ENCODE results near the gene MAST4. TPM values are rescaled to one million over a fixed set of nuclear protein-coding genes. Genes with fewer than 3 reads are reported as not detected.
A peak's percentile ranks its signal among the peaks of the same experiment; 100 is the strongest.

The MAST4 gene
- total RNA-seq, 1 experiment from 2014 or later, result 26.5 TPM

DNA sequence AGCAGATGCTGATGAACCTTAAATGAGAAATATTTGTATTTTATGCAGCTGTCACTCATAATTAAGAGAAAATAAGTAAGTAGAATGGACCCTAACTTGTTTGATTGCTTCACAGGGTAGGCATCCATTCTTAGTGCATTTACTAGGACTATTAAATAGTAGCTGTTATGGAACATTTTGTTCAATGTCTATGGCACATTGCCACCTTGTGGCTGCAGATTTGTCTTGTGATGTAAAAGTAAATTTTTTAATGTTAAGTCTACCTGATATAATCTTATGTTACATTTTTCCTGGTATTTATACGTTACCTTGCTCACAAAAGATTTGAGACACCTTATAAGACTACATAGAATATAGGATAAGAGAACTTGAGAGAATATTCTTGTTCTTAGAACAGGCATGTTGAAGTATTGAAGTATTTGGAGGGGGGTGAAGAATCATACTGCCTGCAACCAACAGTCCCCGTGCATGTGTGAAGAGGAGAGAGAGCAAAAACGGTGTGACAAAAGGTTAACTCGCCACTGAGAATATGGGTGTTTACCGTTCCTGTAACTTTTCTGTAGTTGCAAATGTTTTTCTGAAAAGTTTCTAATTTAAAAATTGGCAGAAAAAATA, 161.1 kb downstream of the MAST4 start:
- H3K27me3 Mint-ChIP-seq (ENCODE audit: insufficient read depth, unreplicated experiment), result peaks cover 69% of the 10 kb centered on the region
- no peaks in the 10 kb centered on the region for H3K9me3 Mint-ChIP-seq (ENCODE audit: unreplicated experiment)
- H3K36me3 Mint-ChIP-seq (ENCODE audit: insufficient read depth, unreplicated experiment), result no peaks in the 10 kb centered on the region
- no peaks in the 10 kb centered on the region for H3K4me1 Mint-ChIP-seq (ENCODE audit: insufficient read depth, unreplicated experiment)
- ChIA-PET CTCF (interaction anchor here (0.5 to 5.2 kb wide), 27 partner anchors 8 to 601 kb away, joined by 3 to 167 read pairs (median 3); no protein-coding TSS in a partner anchor), POLR2A (interaction anchor here (0.7 to 1.7 kb wide), 3 partner anchors 159 to 451 kb away, joined by 4 to 13 read pairs (median 10); no protein-coding TSS in a partner anchor)
- H3K4me3 Mint-ChIP-seq (ENCODE audit: unreplicated experiment), result no peak overlapping the region
- DNase-seq (ENCODE audit: unreplicated experiment), result peak; percentile 68
- intact Hi-C loops (cut with micrococcal nuclease), result loop anchor here (1.0 to 10.0 kb wide), 3 partner anchors 450 to 583 kb away; no protein-coding TSS in a partner anchor
- H3K27ac Mint-ChIP-seq (ENCODE audit: low read depth, unreplicated experiment), result no peak overlapping the region
- no TSS peak for BruUV-seq (replicated peaks)
- TF ChIP-seq, protein P1, sequence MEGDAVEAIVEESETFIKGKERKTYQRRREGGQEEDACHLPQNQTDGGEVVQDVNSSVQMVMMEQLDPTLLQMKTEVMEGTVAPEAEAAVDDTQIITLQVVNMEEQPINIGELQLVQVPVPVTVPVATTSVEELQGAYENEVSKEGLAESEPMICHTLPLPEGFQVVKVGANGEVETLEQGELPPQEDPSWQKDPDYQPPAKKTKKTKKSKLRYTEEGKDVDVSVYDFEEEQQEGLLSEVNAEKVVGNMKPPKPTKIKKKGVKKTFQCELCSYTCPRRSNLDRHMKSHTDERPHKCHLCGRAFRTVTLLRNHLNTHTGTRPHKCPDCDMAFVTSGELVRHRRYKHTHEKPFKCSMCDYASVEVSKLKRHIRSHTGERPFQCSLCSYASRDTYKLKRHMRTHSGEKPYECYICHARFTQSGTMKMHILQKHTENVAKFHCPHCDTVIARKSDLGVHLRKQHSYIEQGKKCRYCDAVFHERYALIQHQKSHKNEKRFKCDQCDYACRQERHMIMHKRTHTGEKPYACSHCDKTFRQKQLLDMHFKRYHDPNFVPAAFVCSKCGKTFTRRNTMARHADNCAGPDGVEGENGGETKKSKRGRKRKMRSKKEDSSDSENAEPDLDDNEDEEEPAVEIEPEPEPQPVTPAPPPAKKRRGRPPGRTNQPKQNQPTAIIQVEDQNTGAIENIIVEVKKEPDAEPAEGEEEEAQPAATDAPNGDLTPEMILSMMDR (IDR thresholded peaks at IDR 0.05; ENCODE audit: unreplicated experiment), result peak; percentile 49

DNA sequence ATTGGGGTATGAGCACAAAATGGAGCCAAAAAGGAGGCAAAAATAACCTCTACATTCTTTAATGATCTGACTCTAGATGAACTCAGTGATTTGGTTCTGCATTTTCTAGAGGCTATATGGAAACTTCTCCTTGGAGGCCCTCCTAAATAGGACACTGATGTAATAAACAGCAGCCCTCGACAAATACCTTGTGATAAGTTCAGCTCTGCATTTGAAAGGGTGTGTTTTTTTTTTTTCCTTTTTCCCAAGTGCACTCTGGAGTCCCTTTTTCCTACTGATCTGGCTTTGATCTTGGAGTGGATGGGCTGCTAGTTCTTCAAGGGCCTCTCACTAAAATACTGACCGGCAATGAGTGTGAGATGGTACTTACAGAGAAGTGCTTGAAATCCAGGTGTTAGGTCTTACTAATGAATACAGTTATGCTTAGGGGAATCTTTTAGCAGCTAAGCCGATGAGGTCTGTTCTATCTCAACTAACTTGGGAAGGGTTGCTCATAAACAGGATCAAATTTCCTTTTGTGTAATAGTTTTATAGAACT, 161.7 kb downstream of the MAST4 start:
- H3K36me3 Mint-ChIP-seq (ENCODE audit: insufficient read depth, unreplicated experiment), result no peaks in the 10 kb centered on the region
- no TSS peak for BruUV-seq (replicated peaks)
- ChIA-PET POLR2A (interaction anchor here (1.2 to 1.7 kb wide), 2 partner anchors 449 to 451 kb away, joined by 10 to 13 read pairs; no protein-coding TSS in a partner anchor), CTCF (interaction anchor here (0.6 to 5.2 kb wide), 12 partner anchors 10 to 516 kb away, joined by 3 to 167 read pairs (median 4); no protein-coding TSS in a partner anchor)
- intact Hi-C loops (cut with micrococcal nuclease), result loop anchor here (1.0 to 10.0 kb wide), 3 partner anchors 451 to 583 kb away; no protein-coding TSS in a partner anchor
- H3K27me3 Mint-ChIP-seq (ENCODE audit: insufficient read depth, unreplicated experiment), result peaks cover 65% of the 10 kb centered on the region
- H3K4me3 Mint-ChIP-seq (ENCODE audit: unreplicated experiment), result no peak overlapping the region
- no peaks in the 10 kb centered on the region for H3K9me3 Mint-ChIP-seq (ENCODE audit: unreplicated experiment)
- H3K4me1 Mint-ChIP-seq (ENCODE audit: insufficient read depth, unreplicated experiment), result no peaks in the 10 kb centered on the region
- TF ChIP-seq, protein P1 (IDR thresholded peaks at IDR 0.05; ENCODE audit: unreplicated experiment), result no peak
- no peak overlapping the region for H3K27ac Mint-ChIP-seq (ENCODE audit: low read depth, unreplicated experiment)
- no peak for DNase-seq (ENCODE audit: unreplicated experiment)

DNA sequence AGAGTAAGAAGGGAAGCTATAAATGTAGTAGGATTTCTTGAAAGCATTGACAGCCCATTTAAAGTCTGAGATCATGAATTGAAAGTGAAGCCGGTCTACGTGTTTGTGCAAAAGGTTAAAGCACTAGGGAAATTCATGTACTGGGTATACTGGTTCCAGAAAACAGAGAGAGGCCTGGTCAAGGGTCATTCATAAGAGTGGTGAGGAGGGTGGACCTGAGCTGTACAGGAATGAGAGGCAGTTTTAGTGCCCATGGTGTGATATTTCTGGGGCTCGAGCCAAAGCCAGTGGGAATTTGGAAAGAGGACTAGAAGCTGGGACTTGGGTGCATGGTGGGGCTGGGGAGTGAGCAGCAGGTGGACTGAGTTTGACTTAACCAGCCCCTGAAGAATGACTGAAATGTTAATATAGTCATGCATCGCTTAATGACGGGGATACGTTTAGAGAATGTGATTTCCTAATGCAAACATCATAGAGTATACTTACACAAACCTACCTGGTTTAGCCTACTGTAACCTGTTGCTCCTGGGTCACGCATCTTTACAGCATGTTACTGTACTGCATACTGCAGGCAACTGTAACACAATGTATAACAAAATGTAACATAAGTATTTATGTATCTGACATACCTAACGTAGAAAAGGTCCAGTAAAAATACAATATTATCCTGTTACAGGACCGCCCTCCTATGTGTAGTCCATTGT, 173.0 kb downstream of the MAST4 start:
- CTCF ChIA-PET, result interaction anchor here (0.9 to 1.0 kb wide), 2 partner anchors 463 kb away, joined by 3 read pairs; no protein-coding TSS in a partner anchor

More for the DNA sequence above, 173.0 kb downstream of the MAST4 start:
- no peak for DNase-seq (ENCODE audit: unreplicated experiment)
- H3K27me3 Mint-ChIP-seq (ENCODE audit: insufficient read depth, unreplicated experiment), result peaks cover 20% of the 10 kb centered on the region
- no TSS peak for BruUV-seq (replicated peaks)
- no peaks in the 10 kb centered on the region for H3K4me1 Mint-ChIP-seq (ENCODE audit: insufficient read depth, unreplicated experiment)
- no peak overlapping the region for H3K27ac Mint-ChIP-seq (ENCODE audit: low read depth, unreplicated experiment)
- TF ChIP-seq, protein P1 (IDR thresholded peaks at IDR 0.05; ENCODE audit: unreplicated experiment), result no peak
- intact Hi-C loops (cut with micrococcal nuclease), result no loop called here
- no peak overlapping the region for H3K4me3 Mint-ChIP-seq (ENCODE audit: unreplicated experiment)
- H3K9me3 Mint-ChIP-seq (ENCODE audit: unreplicated experiment), result no peaks in the 10 kb centered on the region
- no peaks in the 10 kb centered on the region for H3K36me3 Mint-ChIP-seq (ENCODE audit: insufficient read depth, unreplicated experiment)
- POLR2A ChIA-PET, result no interaction called here
